HUES64 (cell line): Measurements from ENCODE around the gene SLC39A11.

Source experiments
- H3K27ac ChIP-seq: 2 replicates; pipeline ENCODE4 v1.7.0; 2013; ENCODE audit warnings: low read depth, low read length, inconsistent platforms
- H3K27me3 ChIP-seq: 2 replicates; pipeline ENCODE4 v1.6.1; 2013; ENCODE audit warnings: mild to moderate bottlenecking, low read length; ENCODE audit not compliant: insufficient read depth
- H3K36me3 ChIP-seq: 2 replicates; pipeline ENCODE4 v1.6.1; 2013; ENCODE audit warnings: mild to moderate bottlenecking, low read length; ENCODE audit not compliant: insufficient read depth
- H3K4me1 ChIP-seq: 2 replicates; pipeline ENCODE4 v1.6.1; 2013; ENCODE audit warnings: mild to moderate bottlenecking, low read length, moderate library complexity; ENCODE audit not compliant: insufficient read depth
- H3K4me3 ChIP-seq: 2 replicates; pipeline ENCODE4 v1.5.1; 2013; ENCODE audit warnings: mild to moderate bottlenecking, low read length, moderate library complexity
- H3K9ac ChIP-seq: 2 replicates; pipeline ENCODE4 v1.6.1; 2013; ENCODE audit warnings: mild to moderate bottlenecking, low read depth, low read length
- H3K9me3 ChIP-seq: 2 replicates; pipeline ENCODE4 v1.6.1; 2013; ENCODE audit warnings: low read depth, low read length; ENCODE audit not compliant: insufficient read depth
- WGBS: fragments of 150-250, 120-280 bp; methylation state at CpG from one replicate; pipeline ENCODE4 v1.1.7; 2013; ENCODE audit warnings: missing lambda C conversion rate; 5-methylcytosine and 5-hydroxymethylcytosine counted together

Gene SLC39A11

GRCh38 chr17:72733619-72734282, 358.7 kb downstream of the SLC39A11 start:
- WGBS = 88% methylated on average over 3 of the region's 3 CpGs
- Histone ChIP-seq H3K4me3 (no peak overlapping the region), H3K36me3 (no peaks in the 10 kb centered on the region), H3K9ac (no peak overlapping the region), H3K27me3 (no peaks in the 10 kb centered on the region), H3K27ac (no peak overlapping the region), H3K4me1 (no peaks in the 10 kb centered on the region), H3K9me3 (no peaks in the 10 kb centered on the region)

GRCh38 chr17:72732893-72733618, 359.4 kb downstream of the SLC39A11 start:
- WGBS = 94% methylated on average over 8 of the region's 8 CpGs
- no peak overlapping the region for H3K4me3 ChIP-seq
- H3K4me1 ChIP-seq = no peaks in the 10 kb centered on the region
- no peaks in the 10 kb centered on the region for H3K27me3 ChIP-seq
- no peak overlapping the region for H3K27ac ChIP-seq
- H3K9ac ChIP-seq = no peak overlapping the region
- no peaks in the 10 kb centered on the region for H3K9me3 ChIP-seq
- no peaks in the 10 kb centered on the region for H3K36me3 ChIP-seq

- H3K9me3 ChIP-seq = no peaks in the 10 kb centered on the region
- H3K27ac ChIP-seq = no peak overlapping the region
- WGBS = 92% methylated on average over 7 of the region's 7 CpGs
- H3K27me3 ChIP-seq = no peaks in the 10 kb centered on the region
- no peaks in the 10 kb centered on the region for H3K36me3 ChIP-seq
- H3K4me3 ChIP-seq = no peak overlapping the region
- H3K9ac ChIP-seq = no peak overlapping the region
- no peaks in the 10 kb centered on the region for H3K4me1 ChIP-seq
Measured at GRCh38 chr17:72730077-72730476, 362.4 kb downstream of the SLC39A11 start.

GRCh38 chr17:72726936-72727335, 365.6 kb downstream of the SLC39A11 start:
- H3K36me3 ChIP-seq = no peaks in the 10 kb centered on the region
- H3K27me3 ChIP-seq = no peaks in the 10 kb centered on the region
- H3K27ac ChIP-seq = no peak overlapping the region
- no peak overlapping the region for H3K4me3 ChIP-seq
- 0 out of 2 replicates have a peak, but pooled peaks cover 5% of the 10 kb centered on the region for H3K4me1 ChIP-seq
- no peak overlapping the region for H3K9ac ChIP-seq
- WGBS = 95% methylated on average over 9 of the region's 9 CpGs
- H3K9me3 ChIP-seq = no peaks in the 10 kb centered on the region

- Histone ChIP-seq H3K4me1 (0 out of 2 replicates have a peak, but pooled peaks cover 5% of the 10 kb centered on the region), H3K36me3 (no peaks in the 10 kb centered on the region), H3K9me3 (no peaks in the 10 kb centered on the region), H3K4me3 (no peak overlapping the region), H3K9ac (no peak overlapping the region), H3K27me3 (no peaks in the 10 kb centered on the region), H3K27ac (no peak overlapping the region)
- 31% methylated on average over 10 of the region's 10 CpGs for WGBS
Measured at GRCh38 chr17:72725433-72726068, 366.9 kb downstream of the SLC39A11 start.

- WGBS = 64% methylated on average over 2 of the region's 2 CpGs
- no peaks in the 10 kb centered on the region for H3K36me3 ChIP-seq
- H3K4me3 ChIP-seq = no peak overlapping the region
- no peak overlapping the region for H3K9ac ChIP-seq
- no peak overlapping the region for H3K27ac ChIP-seq
- no peaks in the 10 kb centered on the region for H3K9me3 ChIP-seq
- 0 out of 2 replicates have a peak, but pooled peaks cover 5% of the 10 kb centered on the region for H3K4me1 ChIP-seq
- no peaks in the 10 kb centered on the region for H3K27me3 ChIP-seq
Measured at GRCh38 chr17:72724267-72724666, 368.2 kb downstream of the SLC39A11 start.

- Histone ChIP-seq H3K27ac (no peak overlapping the region), H3K36me3 (no peaks in the 10 kb centered on the region), H3K9me3 (no peaks in the 10 kb centered on the region), H3K4me3 (no peak overlapping the region), H3K9ac (no peak overlapping the region), H3K27me3 (no peaks in the 10 kb centered on the region), H3K4me1 (0 out of 2 replicates have a peak, but pooled peaks cover 5% of the 10 kb centered on the region)
- 85% methylated on average over 7 of the region's 7 CpGs for WGBS
Measured at GRCh38 chr17:72723711-72724110, 368.8 kb downstream of the SLC39A11 start.

- Histone ChIP-seq H3K36me3 (no peaks in the 10 kb centered on the region), H3K4me1 (0 out of 2 replicates have a peak, but pooled peaks cover 5% of the 10 kb centered on the region), H3K9ac (no peak overlapping the region), H3K4me3 (no peak overlapping the region), H3K9me3 (no peaks in the 10 kb centered on the region), H3K27me3 (no peaks in the 10 kb centered on the region), H3K27ac (no peak overlapping the region)
- WGBS = 95% methylated on average over 1 of the region's 1 CpG
Measured at GRCh38 chr17:72720494-72720825, 372.0 kb downstream of the SLC39A11 start.

- no peaks in the 10 kb centered on the region for H3K9me3 ChIP-seq
- H3K27me3 ChIP-seq = no peaks in the 10 kb centered on the region
- 76% methylated on average over 25 of the region's 25 CpGs for WGBS
- no peak overlapping the region for H3K9ac ChIP-seq
- no peak overlapping the region for H3K4me3 ChIP-seq
- no peak overlapping the region for H3K27ac ChIP-seq
- 0 out of 2 replicates have a peak, but pooled peaks cover 5% of the 10 kb centered on the region for H3K4me1 ChIP-seq
- H3K36me3 ChIP-seq = no peaks in the 10 kb centered on the region
Measured at GRCh38 chr17:72719578-72720493, 372.7 kb downstream of the SLC39A11 start.

GRCh38 chr17:72719206-72719577, 373.3 kb downstream of the SLC39A11 start:
- H3K9ac ChIP-seq = no peak overlapping the region
- 0 out of 2 replicates have a peak, but pooled peaks cover 2% of the 10 kb centered on the region for H3K4me1 ChIP-seq
- no peak overlapping the region for H3K4me3 ChIP-seq
- 84% methylated on average over 8 of the region's 8 CpGs for WGBS
- no peaks in the 10 kb centered on the region for H3K9me3 ChIP-seq
- no peaks in the 10 kb centered on the region for H3K27me3 ChIP-seq
- H3K36me3 ChIP-seq = no peaks in the 10 kb centered on the region
- H3K27ac ChIP-seq = no peak overlapping the region
